Mesodermal cell (in vitro differentiated cells): ENCODE data around the gene MAP3K7CL.
"Not testable (repeated sequence)": the region's sequence is repeated elsewhere in the genome, so short reads cannot be mapped to it uniquely, and the experiment has no call there.

Experiments
- H3K27ac ChIP-seq: 2 replicates; pipeline ENCODE4 v1.7.0; 2013; ENCODE audit warnings: mild to moderate bottlenecking, low read depth, low read length, moderate library complexity; ENCODE audit not compliant: severe bottlenecking
- H3K36me3 ChIP-seq: 2 replicates; pipeline ENCODE4 v1.7.1; 2013; ENCODE audit warnings: mild to moderate bottlenecking, low read length, moderate library complexity; ENCODE audit not compliant: control insufficient read depth, insufficient read depth
- H3K4me1 ChIP-seq: one replicate; pipeline ENCODE4 v1.7.1; 2013; ENCODE audit warnings: mild to moderate bottlenecking, low read length; ENCODE audit not compliant: insufficient read depth, control insufficient read depth, poor library complexity, severe bottlenecking
- H3K4me3 ChIP-seq: 2 replicates; pipeline ENCODE4 v1.7.0; 2013; ENCODE audit warnings: low read length, control low read depth, mild to moderate bottlenecking; ENCODE audit not compliant: insufficient read depth, poor library complexity, severe bottlenecking; ENCODE audit errors: extremely low read depth
- H3K9me3 ChIP-seq: 2 replicates; pipeline ENCODE4 v1.7.1; 2013; ENCODE audit warnings: mild to moderate bottlenecking, low read length, moderate library complexity; ENCODE audit not compliant: control insufficient read depth
- WGBS, 2 experiments: methylation state at CpG; one replicate each; pipeline ENCODE4 v1.1.5; 2013; ENCODE audit warnings: missing lambda C conversion rate in 2 of 2; ENCODE audit not compliant: insufficient coverage in 2 of 2; 5-methylcytosine and 5-hydroxymethylcytosine counted together

MAP3K7CL gene

GRCh38 chr21:29167481-29167880, 37.0 kb downstream of the MAP3K7CL start:
- H3K9me3 ChIP-seq, H3K4me1 ChIP-seq, H3K36me3 ChIP-seq, H3K27ac ChIP-seq, H3K4me3 ChIP-seq: not testable (repeated sequence)
- 86 to 97% methylated on average over 1 to 5 of the region's 8 CpGs for WGBS, 2 experiments

GRCh38 chr21:29168891-29169315, 38.5 kb downstream of the MAP3K7CL start:
- Histone ChIP-seq H3K9me3 (no peaks in the 10 kb centered on the region), H3K27ac (no peak overlapping the region), H3K4me1 (no peaks in the 10 kb centered on the region), H3K36me3 (no peaks in the 10 kb centered on the region), H3K4me3 (no peak overlapping the region)
- 88 to 100% methylated on average over 3 of the region's 3 CpGs for WGBS, 2 experiments

- no peaks in the 10 kb centered on the region for H3K36me3 ChIP-seq
- WGBS, 2 experiments, result 89 to 100% methylated on average over 1 of the region's 1 CpG
- H3K27ac ChIP-seq, result no peak overlapping the region
- H3K4me1 ChIP-seq, result no peaks in the 10 kb centered on the region
- no peak overlapping the region for H3K4me3 ChIP-seq
- no peaks in the 10 kb centered on the region for H3K9me3 ChIP-seq
Observed at GRCh38 chr21:29170944-29171343, 40.5 kb downstream of the MAP3K7CL start.

GRCh38 chr21:29172282-29172681, 41.8 kb downstream of the MAP3K7CL start:
- no peak overlapping the region for H3K27ac ChIP-seq
- no peaks in the 10 kb centered on the region for H3K4me1 ChIP-seq
- H3K9me3 ChIP-seq, result no peaks in the 10 kb centered on the region
- H3K4me3 ChIP-seq, result no peak overlapping the region
- H3K36me3 ChIP-seq, result no peaks in the 10 kb centered on the region
- no CpG with 5 or more reads among the region's 1 CpG for WGBS, 2 experiments

GRCh38 chr21:29174607-29175013, 44.2 kb downstream of the MAP3K7CL start:
- Histone ChIP-seq H3K27ac (no peak overlapping the region), H3K36me3 (no peaks in the 10 kb centered on the region), H3K4me3 (no peak overlapping the region), H3K9me3 (no peaks in the 10 kb centered on the region), H3K4me1 (no peaks in the 10 kb centered on the region)
- WGBS, 2 experiments, result 94 to 97% methylated on average over 7 to 8 of the region's 9 CpGs

GRCh38 chr21:29175408-29176134, 45.1 kb downstream of the MAP3K7CL start:
- Histone ChIP-seq H3K4me1 (no peaks in the 10 kb centered on the region), H3K36me3 (no peaks in the 10 kb centered on the region), H3K27ac (no peak overlapping the region), H3K4me3 (no peak overlapping the region), H3K9me3 (no peaks in the 10 kb centered on the region)
- 97 to 100% methylated on average over 2 of the region's 3 CpGs for WGBS, 2 experiments

- Histone ChIP-seq H3K9me3 (no peaks in the 10 kb centered on the region), H3K36me3 (no peaks in the 10 kb centered on the region), H3K27ac (no peak overlapping the region), H3K4me1 (peaks cover 8% of the 10 kb centered on the region), H3K4me3 (no peak overlapping the region)
- 63 to 80% methylated on average over 1 to 2 of the region's 2 CpGs for WGBS, 2 experiments
Observed at GRCh38 chr21:29176471-29177120, 46.2 kb downstream of the MAP3K7CL start.

- WGBS, 2 experiments, result 80 to 86% methylated on average over 1 of the region's 1 CpG
- H3K9me3 ChIP-seq, result no peaks in the 10 kb centered on the region
- H3K4me3 ChIP-seq, result no peak overlapping the region
- no peak overlapping the region for H3K27ac ChIP-seq
- H3K4me1 ChIP-seq, result peaks cover 20% of the 10 kb centered on the region
- no peaks in the 10 kb centered on the region for H3K36me3 ChIP-seq
Observed at GRCh38 chr21:29177800-29178199, 47.4 kb downstream of the MAP3K7CL start.

- Histone ChIP-seq H3K27ac (no peak overlapping the region), H3K4me1 (peaks cover 25% of the 10 kb centered on the region), H3K36me3 (no peaks in the 10 kb centered on the region), H3K9me3 (no peaks in the 10 kb centered on the region), H3K4me3 (no peak overlapping the region)
- 92 to 100% methylated on average over 4 of the region's 7 CpGs for WGBS, 2 experiments
Observed at GRCh38 chr21:29178926-29179325, 48.5 kb downstream of the MAP3K7CL start.

- Histone ChIP-seq H3K9me3 (no peaks in the 10 kb centered on the region), H3K4me1 (peaks cover 25% of the 10 kb centered on the region), H3K36me3 (no peaks in the 10 kb centered on the region), H3K4me3 (no peak overlapping the region), H3K27ac (no peak overlapping the region)
- WGBS, 2 experiments, result 80% methylated on average over 1 of the region's 1 CpG; no CpG with 5 or more reads in 1 of the 2 experiments
Observed at GRCh38 chr21:29179503-29179902, 49.1 kb downstream of the MAP3K7CL start.
